ENCODE results near the gene ATP9A. TPM values are rescaled to one million over a fixed set of nuclear protein-coding genes. Genes with fewer than 3 reads are reported as not detected.
A peak's percentile ranks its signal among the peaks of the same experiment; 100 is the strongest.

The ATP9A gene
- total RNA-seq, 1 experiment from 2014 or later, result 12.1 TPM

DNA sequence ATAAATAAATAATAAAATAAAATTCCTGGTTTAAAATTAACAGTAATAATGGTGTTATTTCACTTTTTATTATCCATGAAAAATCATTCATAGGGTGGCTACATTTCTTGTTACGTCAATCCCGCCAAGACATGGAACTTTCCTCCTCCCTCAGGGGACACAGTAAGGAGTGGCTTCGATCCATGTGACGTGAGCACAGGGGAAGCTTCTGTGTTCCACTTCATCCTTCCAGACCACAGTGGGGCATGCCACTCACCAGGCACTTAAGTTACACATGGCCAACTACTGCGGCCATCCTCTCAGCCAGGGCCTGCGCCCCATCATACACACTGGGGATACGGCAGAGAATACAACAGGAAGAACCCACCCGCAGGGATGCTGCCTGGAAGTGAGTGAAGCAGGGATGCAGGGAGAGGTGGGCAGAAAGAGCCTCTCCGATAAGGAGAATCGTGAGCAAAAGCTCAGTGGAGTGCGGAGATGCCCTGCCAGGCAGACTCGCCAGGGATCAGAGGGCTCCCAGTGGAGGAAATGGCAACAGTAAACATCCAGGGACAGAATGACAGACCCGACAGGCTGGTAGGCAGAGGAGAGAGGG lies 75.3 kb downstream of the ATP9A start:
- Histone ChIP-seq H3K4me1 (ENCODE audit: insufficient read depth, low read length) (no peaks in the 10 kb centered on the region; the same call in 1 of the 2 replicates), H3K79me2 (ENCODE audit: insufficient read depth, low read length) (no peaks in the 10 kb centered on the region), H2BK120ac (ENCODE audit: low read depth, low read length, poor library complexity, severe bottlenecking) (no peak overlapping the region), H4K8ac (replicated peaks; ENCODE audit: insufficient read length, low read depth, low read length) (no peak overlapping the region), H3K79me1 (ENCODE audit: insufficient read depth, low read depth, low read length, poor library complexity, severe bottlenecking) (no peaks in the 10 kb centered on the region), H4K20me1 (ENCODE audit: control insufficient read depth, insufficient read depth, insufficient read length) (no peaks in the 10 kb centered on the region), H3K27me3 (ENCODE audit: insufficient read depth, low read length) (no peaks in the 10 kb centered on the region), H2AFZ (ENCODE audit: low read length) (no peak overlapping the region), H2BK5ac (ENCODE audit: insufficient read length, low read length) (no peak overlapping the region), H3K4ac (ENCODE audit: low read depth, low read length) (no peak overlapping the region), H3K18ac (ENCODE audit: insufficient read length, low read depth, low read length) (no peak overlapping the region), H3K56ac (ENCODE audit: insufficient read length, low read depth, low read length) (no peak overlapping the region), H2BK12ac (ENCODE audit: insufficient read length, low read depth, low read length) (no peak overlapping the region), H2BK20ac (ENCODE audit: low read depth, low read length, poor library complexity, severe bottlenecking) (no peak overlapping the region), H4K91ac (ENCODE audit: insufficient read length, low read depth, low read length) (no peak overlapping the region), H3K23me2 (ENCODE audit: insufficient read length, low read depth, low read length, poor library complexity, severe bottlenecking) (no peaks in the 10 kb centered on the region), H2AK5ac (ENCODE audit: insufficient read length, low read length) (no peak overlapping the region), H3K4me2 (ENCODE audit: insufficient read depth, insufficient read length, low read length) (no peak overlapping the region), H3T11ph (ENCODE audit: low read length) (no peak overlapping the region), H3K14ac (ENCODE audit: insufficient read depth, low read length) (no peak overlapping the region; the same call in 1 of the 2 replicates), H3K9ac (ENCODE audit: extremely low read depth, insufficient read length, low read length) (no peak overlapping the region), H3K9me3 (ENCODE audit: control insufficient read depth, low read depth, low read length) (no peaks in the 10 kb centered on the region), H3K27ac (ENCODE audit: insufficient read length, low read depth, low read length) (no peak overlapping the region), H4K5ac (ENCODE audit: insufficient read length, low read depth, low read length) (no peak overlapping the region), H3K23ac (ENCODE audit: insufficient read length, low read depth, low read length) (no peak overlapping the region), H2BK15ac (ENCODE audit: low read depth, low read length) (no peak overlapping the region; the same call in 1 of the 2 replicates)
- no CpG with 5 or more reads among the region's 13 CpGs for WGBS (ENCODE audit: extremely low coverage, insufficient read length, low lambda C conversion rate)
- H3K27ac Mint-ChIP-seq, result peak overlapping the region; percentile 56 to 86 (median 66); a peak in 5 of 7 replicates
- peaks cover 23 to 40% of the 10 kb centered on the region in 2 experiments for H3K4me1 Mint-ChIP-seq
- H3K4me3 Mint-ChIP-seq, result no peak overlapping the region
- DNase-seq, result no peak
- H3K27me3 Mint-ChIP-seq (ENCODE audit: low read depth), result no peaks in the 10 kb centered on the region
- H3K9me3 Mint-ChIP-seq, result no peaks in the 10 kb centered on the region
- TF ChIP-seq, protein P1, sequence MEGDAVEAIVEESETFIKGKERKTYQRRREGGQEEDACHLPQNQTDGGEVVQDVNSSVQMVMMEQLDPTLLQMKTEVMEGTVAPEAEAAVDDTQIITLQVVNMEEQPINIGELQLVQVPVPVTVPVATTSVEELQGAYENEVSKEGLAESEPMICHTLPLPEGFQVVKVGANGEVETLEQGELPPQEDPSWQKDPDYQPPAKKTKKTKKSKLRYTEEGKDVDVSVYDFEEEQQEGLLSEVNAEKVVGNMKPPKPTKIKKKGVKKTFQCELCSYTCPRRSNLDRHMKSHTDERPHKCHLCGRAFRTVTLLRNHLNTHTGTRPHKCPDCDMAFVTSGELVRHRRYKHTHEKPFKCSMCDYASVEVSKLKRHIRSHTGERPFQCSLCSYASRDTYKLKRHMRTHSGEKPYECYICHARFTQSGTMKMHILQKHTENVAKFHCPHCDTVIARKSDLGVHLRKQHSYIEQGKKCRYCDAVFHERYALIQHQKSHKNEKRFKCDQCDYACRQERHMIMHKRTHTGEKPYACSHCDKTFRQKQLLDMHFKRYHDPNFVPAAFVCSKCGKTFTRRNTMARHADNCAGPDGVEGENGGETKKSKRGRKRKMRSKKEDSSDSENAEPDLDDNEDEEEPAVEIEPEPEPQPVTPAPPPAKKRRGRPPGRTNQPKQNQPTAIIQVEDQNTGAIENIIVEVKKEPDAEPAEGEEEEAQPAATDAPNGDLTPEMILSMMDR (conservative IDR thresholded peaks at IDR 0.05), result no peak
- H3K36me3 Mint-ChIP-seq (ENCODE audit: insufficient read depth in 1 of 3, low read depth in 3 of 3), result peaks cover 0 to 14% (median 0%) of the 10 kb centered on the region in 3 experiments; a peak in 3 of 7 replicates

Data from H9 (cell line).